ENCODE measurements around the gene ERMAP.
A peak's percentile ranks its signal among the peaks of the same experiment; 100 is the strongest.

The ERMAP gene

GRCh38 chr1:42776502-42776901, 40.4 kb upstream of the ERMAP start:
- DNase-seq (ENCODE audit: low read depth in 2 of 2): no peak
- H3K4me3 ChIP-seq (replicated peaks in 1 of 2; ENCODE audit: low read depth in 2 of 2, low read length in 2 of 2): no peak overlapping the region
- no peak for TF ChIP-seq CTCF (IDR thresholded peaks at IDR 0.05; ENCODE audit: low read depth, low read length)

- peak; percentile 60 for DNase-seq (ENCODE audit: low read depth in 2 of 2)
- H3K4me3 ChIP-seq (replicated peaks in 1 of 2; ENCODE audit: low read depth in 2 of 2, low read length in 2 of 2): no peak overlapping the region
Observed at GRCh38 chr1:42777852-42778251, 39.1 kb upstream of the ERMAP start.

GRCh38 chr1:42779725-42780124, 37.2 kb upstream of the ERMAP start:
- DNase-seq (ENCODE audit: low read depth in 2 of 2): no peak
- TF ChIP-seq CTCF (IDR thresholded peaks at IDR 0.05; ENCODE audit: low read depth, low read length): no peak
- no peak overlapping the region for H3K4me3 ChIP-seq (replicated peaks in 1 of 2; ENCODE audit: low read depth in 2 of 2, low read length in 2 of 2)

More at GRCh38 chr1:42777852-42778251, 39.1 kb upstream of the ERMAP start:
- TF ChIP-seq CTCF (IDR thresholded peaks at IDR 0.05; ENCODE audit: low read depth, low read length): peak; percentile 69

GRCh38 chr1:42780176-42780575, 36.7 kb upstream of the ERMAP start:
- DNase-seq (ENCODE audit: low read depth in 2 of 2): no peak
- H3K4me3 ChIP-seq (replicated peaks in 1 of 2; ENCODE audit: low read depth in 2 of 2, low read length in 2 of 2): no peak overlapping the region
- no peak for TF ChIP-seq CTCF (IDR thresholded peaks at IDR 0.05; ENCODE audit: low read depth, low read length)

- H3K4me3 ChIP-seq (replicated peaks in 1 of 2; ENCODE audit: low read depth in 2 of 2, low read length in 2 of 2): no peak overlapping the region
- TF ChIP-seq CTCF (IDR thresholded peaks at IDR 0.05; ENCODE audit: low read depth, low read length): no peak
- no peak for DNase-seq (ENCODE audit: low read depth in 2 of 2)
Observed at GRCh38 chr1:42783092-42783491, 33.8 kb upstream of the ERMAP start.

GRCh38 chr1:42784547-42784945, 32.4 kb upstream of the ERMAP start:
- TF ChIP-seq CTCF (IDR thresholded peaks at IDR 0.05; ENCODE audit: low read depth, low read length): no peak
- no peak for DNase-seq (ENCODE audit: low read depth in 2 of 2)
- peak overlapping the region in 1 of 2 donors; percentile 45 for H3K4me3 ChIP-seq (replicated peaks in 1 of 2; ENCODE audit: low read depth in 2 of 2, low read length in 2 of 2)

- no peak for TF ChIP-seq CTCF (IDR thresholded peaks at IDR 0.05; ENCODE audit: low read depth, low read length)
- H3K4me3 ChIP-seq (replicated peaks in 1 of 2; ENCODE audit: low read depth in 2 of 2, low read length in 2 of 2): peak within 1 kb of the TSS; percentile 41 to 45
- peak; percentile 2 to 19 for DNase-seq (ENCODE audit: low read depth in 2 of 2)
Observed at GRCh38 chr1:42784946-42785693, 31.8 kb upstream of the ERMAP start, which contains the start of gene TMEM269. TMEM269 (plus strand) TSS chr1:42784991; CDS start chr1:42789894, 4,903 bp downstream.

Measured in cardiac fibroblast (primary cell).